ENCODE data around the gene FOXL3. TPM values are rescaled to one million over a fixed set of nuclear protein-coding genes. Genes with fewer than 3 reads are reported as not detected.

The FOXL3 gene
- total and polyA plus RNA-seq, 4 donors, result not detected

DNA sequence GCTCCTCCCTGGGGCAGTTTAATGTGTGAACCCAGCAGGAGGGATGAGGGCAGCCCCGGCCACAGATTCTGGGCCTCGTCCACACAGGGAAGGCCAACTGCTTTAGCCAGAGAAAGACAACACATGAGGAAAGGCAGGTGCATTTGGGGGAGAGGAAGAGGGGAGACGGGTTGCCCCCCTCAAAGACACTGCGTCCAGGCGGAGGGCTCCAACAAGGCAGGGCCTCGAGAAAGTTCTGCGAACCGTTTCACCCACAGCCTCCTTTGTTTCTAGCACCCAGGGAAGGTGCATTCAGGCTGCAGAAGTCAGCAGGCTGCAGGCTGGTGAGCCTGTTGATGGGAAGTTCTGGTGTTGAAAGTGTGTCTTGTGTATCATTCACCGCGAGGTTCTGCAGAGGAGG is 10.1 kb downstream of the FOXL3 start:
- Histone ChIP-seq H3K36me3 (ENCODE audit: control insufficient read depth in 4 of 4, insufficient read depth in 3 of 4, low read depth in 1 of 4, low read length in 3 of 4) (no peaks in the 10 kb centered on the region), H3K27me3 (ENCODE audit: control insufficient read depth in 4 of 4, insufficient read depth in 4 of 4, low read length in 3 of 4) (peaks cover 0 to 3% (median under 1%) of the 10 kb centered on the region in 4 donors), H3K27ac (ENCODE audit: low read depth in 1 of 2, low read length in 2 of 2) (no peak overlapping the region), H3K4me3 (ENCODE audit: low read depth in 1 of 3, low read length in 3 of 3) (no peak overlapping the region), H3K4me1 (ENCODE audit: control insufficient read depth in 4 of 4, insufficient read depth in 4 of 4, low read length in 3 of 4) (no peaks in the 10 kb centered on the region), H3K9me3 (ENCODE audit: control insufficient read depth in 4 of 4, low read length in 3 of 4) (no peaks in the 10 kb centered on the region), H3K9ac (ENCODE audit: low read depth in 1 of 2, low read length in 2 of 2) (no peak overlapping the region)
- DNase-seq (ENCODE audit: low spot score), result no peak
- 83% methylated on average over 10 of the region's 10 CpGs for WGBS
- no peak for TF ChIP-seq HNF4G (IDR thresholded peaks at IDR 0.05)
- TF ChIP-seq FOXA1 (IDR thresholded peaks at IDR 0.05), result no peak
- TF ChIP-seq, protein P1, sequence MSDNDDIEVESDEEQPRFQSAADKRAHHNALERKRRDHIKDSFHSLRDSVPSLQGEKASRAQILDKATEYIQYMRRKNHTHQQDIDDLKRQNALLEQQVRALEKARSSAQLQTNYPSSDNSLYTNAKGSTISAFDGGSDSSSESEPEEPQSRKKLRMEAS (IDR thresholded peaks at IDR 0.05), result no peak
- TF ChIP-seq NR2F2 (IDR thresholded peaks at IDR 0.05), result no peak
- TF ChIP-seq JUND (IDR thresholded peaks at IDR 0.05), result no peak
- no peak for TF ChIP-seq HNF4A (conservative IDR thresholded peaks at IDR 0.05)
- no peak for TF ChIP-seq TAF1 (conservative IDR thresholded peaks at IDR 0.05)
- TF ChIP-seq, protein P2, sequence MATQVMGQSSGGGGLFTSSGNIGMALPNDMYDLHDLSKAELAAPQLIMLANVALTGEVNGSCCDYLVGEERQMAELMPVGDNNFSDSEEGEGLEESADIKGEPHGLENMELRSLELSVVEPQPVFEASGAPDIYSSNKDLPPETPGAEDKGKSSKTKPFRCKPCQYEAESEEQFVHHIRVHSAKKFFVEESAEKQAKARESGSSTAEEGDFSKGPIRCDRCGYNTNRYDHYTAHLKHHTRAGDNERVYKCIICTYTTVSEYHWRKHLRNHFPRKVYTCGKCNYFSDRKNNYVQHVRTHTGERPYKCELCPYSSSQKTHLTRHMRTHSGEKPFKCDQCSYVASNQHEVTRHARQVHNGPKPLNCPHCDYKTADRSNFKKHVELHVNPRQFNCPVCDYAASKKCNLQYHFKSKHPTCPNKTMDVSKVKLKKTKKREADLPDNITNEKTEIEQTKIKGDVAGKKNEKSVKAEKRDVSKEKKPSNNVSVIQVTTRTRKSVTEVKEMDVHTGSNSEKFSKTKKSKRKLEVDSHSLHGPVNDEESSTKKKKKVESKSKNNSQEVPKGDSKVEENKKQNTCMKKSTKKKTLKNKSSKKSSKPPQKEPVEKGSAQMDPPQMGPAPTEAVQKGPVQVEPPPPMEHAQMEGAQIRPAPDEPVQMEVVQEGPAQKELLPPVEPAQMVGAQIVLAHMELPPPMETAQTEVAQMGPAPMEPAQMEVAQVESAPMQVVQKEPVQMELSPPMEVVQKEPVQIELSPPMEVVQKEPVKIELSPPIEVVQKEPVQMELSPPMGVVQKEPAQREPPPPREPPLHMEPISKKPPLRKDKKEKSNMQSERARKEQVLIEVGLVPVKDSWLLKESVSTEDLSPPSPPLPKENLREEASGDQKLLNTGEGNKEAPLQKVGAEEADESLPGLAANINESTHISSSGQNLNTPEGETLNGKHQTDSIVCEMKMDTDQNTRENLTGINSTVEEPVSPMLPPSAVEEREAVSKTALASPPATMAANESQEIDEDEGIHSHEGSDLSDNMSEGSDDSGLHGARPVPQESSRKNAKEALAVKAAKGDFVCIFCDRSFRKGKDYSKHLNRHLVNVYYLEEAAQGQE (IDR thresholded peaks at IDR 0.05), result no peak
- TF ChIP-seq EGR1 (IDR thresholded peaks at IDR 0.05; ENCODE audit: low read depth in 2 of 2), result no peak
- no peak for TF ChIP-seq FOXA2 (IDR thresholded peaks at IDR 0.05)
- TF ChIP-seq SP1 (IDR thresholded peaks at IDR 0.05), result no peak
- TF ChIP-seq, protein P3, sequence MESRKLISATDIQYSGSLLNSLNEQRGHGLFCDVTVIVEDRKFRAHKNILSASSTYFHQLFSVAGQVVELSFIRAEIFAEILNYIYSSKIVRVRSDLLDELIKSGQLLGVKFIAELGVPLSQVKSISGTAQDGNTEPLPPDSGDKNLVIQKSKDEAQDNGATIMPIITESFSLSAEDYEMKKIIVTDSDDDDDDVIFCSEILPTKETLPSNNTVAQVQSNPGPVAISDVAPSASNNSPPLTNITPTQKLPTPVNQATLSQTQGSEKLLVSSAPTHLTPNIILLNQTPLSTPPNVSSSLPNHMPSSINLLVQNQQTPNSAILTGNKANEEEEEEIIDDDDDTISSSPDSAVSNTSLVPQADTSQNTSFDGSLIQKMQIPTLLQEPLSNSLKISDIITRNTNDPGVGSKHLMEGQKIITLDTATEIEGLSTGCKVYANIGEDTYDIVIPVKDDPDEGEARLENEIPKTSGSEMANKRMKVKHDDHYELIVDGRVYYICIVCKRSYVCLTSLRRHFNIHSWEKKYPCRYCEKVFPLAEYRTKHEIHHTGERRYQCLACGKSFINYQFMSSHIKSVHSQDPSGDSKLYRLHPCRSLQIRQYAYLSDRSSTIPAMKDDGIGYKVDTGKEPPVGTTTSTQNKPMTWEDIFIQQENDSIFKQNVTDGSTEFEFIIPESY (IDR thresholded peaks at IDR 0.05), result no peak
- TF ChIP-seq RAD21 (IDR thresholded peaks at IDR 0.05), result no peak
- no peak for TF ChIP-seq YY1 (IDR thresholded peaks at IDR 0.05)
- no peak for TF ChIP-seq RXRA (IDR thresholded peaks at IDR 0.05)
- TF ChIP-seq, protein P4, sequence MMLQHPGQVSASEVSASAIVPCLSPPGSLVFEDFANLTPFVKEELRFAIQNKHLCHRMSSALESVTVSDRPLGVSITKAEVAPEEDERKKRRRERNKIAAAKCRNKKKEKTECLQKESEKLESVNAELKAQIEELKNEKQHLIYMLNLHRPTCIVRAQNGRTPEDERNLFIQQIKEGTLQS (IDR thresholded peaks at IDR 0.05), result no peak
- TF ChIP-seq GABPA (IDR thresholded peaks at IDR 0.05 in 1 of 2, conservative IDR thresholded peaks at IDR 0.05 in 1 of 2), result no peak
- TF ChIP-seq, protein P5, sequence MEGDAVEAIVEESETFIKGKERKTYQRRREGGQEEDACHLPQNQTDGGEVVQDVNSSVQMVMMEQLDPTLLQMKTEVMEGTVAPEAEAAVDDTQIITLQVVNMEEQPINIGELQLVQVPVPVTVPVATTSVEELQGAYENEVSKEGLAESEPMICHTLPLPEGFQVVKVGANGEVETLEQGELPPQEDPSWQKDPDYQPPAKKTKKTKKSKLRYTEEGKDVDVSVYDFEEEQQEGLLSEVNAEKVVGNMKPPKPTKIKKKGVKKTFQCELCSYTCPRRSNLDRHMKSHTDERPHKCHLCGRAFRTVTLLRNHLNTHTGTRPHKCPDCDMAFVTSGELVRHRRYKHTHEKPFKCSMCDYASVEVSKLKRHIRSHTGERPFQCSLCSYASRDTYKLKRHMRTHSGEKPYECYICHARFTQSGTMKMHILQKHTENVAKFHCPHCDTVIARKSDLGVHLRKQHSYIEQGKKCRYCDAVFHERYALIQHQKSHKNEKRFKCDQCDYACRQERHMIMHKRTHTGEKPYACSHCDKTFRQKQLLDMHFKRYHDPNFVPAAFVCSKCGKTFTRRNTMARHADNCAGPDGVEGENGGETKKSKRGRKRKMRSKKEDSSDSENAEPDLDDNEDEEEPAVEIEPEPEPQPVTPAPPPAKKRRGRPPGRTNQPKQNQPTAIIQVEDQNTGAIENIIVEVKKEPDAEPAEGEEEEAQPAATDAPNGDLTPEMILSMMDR (IDR thresholded peaks at IDR 0.05; ENCODE audit: low read depth, low read length, missing input control), result no peak

Data from liver (tissue), 9 donors.